ENCODE results near the gene PCBP4. TPM values are rescaled to one million over a fixed set of nuclear protein-coding genes. Genes with fewer than 3 reads are reported as not detected.

PCBP4 gene
- polyA plus RNA-seq, 1 donor (not counting 4 experiments of a cell fraction or from before 2014, with no cell fraction given) = 25.2 TPM

- no peaks in the 10 kb centered on the region for H4K20me1 ChIP-seq (ENCODE audit: control insufficient read depth, extremely low read depth, insufficient read depth, low read length)
- dilution Hi-C loops (cut with MboI; ENCODE audit: extremely low pct_ligation_motif_present, low sequenced_read_pairs) = no loop called here
- H3K9me1 ChIP-seq (ENCODE audit: control insufficient read depth, extremely low read depth, insufficient read depth, low read length) = no peaks in the 10 kb centered on the region
- peak within 1 kb of the TSS; percentile 97 for H3K4me2 ChIP-seq (ENCODE audit: control insufficient read depth, extremely low read depth, insufficient read depth, low read depth, low read length)
- peaks cover 46% of the 10 kb centered on the region for H3K4me1 ChIP-seq (ENCODE audit: control insufficient read depth, extremely low read depth, insufficient read depth, low read length)
- H3K79me2 ChIP-seq (ENCODE audit: control insufficient read depth, insufficient read depth, low read length) = peaks cover 4% of the 10 kb centered on the region
- FAIRE-seq = peak; percentile 17
- H3K4me3 ChIP-seq (ENCODE audit: control insufficient read depth in 2 of 3, extremely low read depth in 1 of 3, insufficient read depth in 2 of 3, low read depth in 1 of 3, low read length in 3 of 3) = peak within 1 kb of the TSS; percentile 68 to 94 (median 91)
- no peaks in the 10 kb centered on the region for H3K9me3 ChIP-seq (ENCODE audit: control insufficient read depth, low read depth, low read length)
- peak within 1 kb of the TSS; percentile 80 for H2AFZ ChIP-seq (ENCODE audit: control insufficient read depth, low read length)
- H3K9ac ChIP-seq (ENCODE audit: control insufficient read depth, extremely low read depth, insufficient read depth, low read length) = peak within 1 kb of the TSS; percentile 91
- TF ChIP-seq CTCF (optimal IDR thresholded peaks at IDR 0.05 in 1 of 3, IDR thresholded peaks at IDR 0.05 in 1 of 3, conservative IDR thresholded peaks at IDR 0.05 in 1 of 3; ENCODE audit: extremely low read depth in 1 of 3, insufficient read depth in 2 of 3, low read length in 3 of 3) (no peak), EZH2 (IDR thresholded peaks at IDR 0.05; ENCODE audit: low read length) (no peak)
- H3K36me3 ChIP-seq (ENCODE audit: control insufficient read depth in 2 of 2, extremely low read depth in 1 of 2, insufficient read depth in 2 of 2, low read length in 2 of 2) = no peaks in the 10 kb centered on the region
- DNase-seq (ENCODE audit: low read depth, low spot score) = peak; percentile 36
- peak within 1 kb of the TSS; percentile 78 for H3K27ac ChIP-seq (ENCODE audit: control insufficient read depth, insufficient read depth, low read length)
- H3K27me3 ChIP-seq (ENCODE audit: control insufficient read depth, extremely low read depth, insufficient read depth, low read length) = no peaks in the 10 kb centered on the region
Measured at GRCh38 chr3:51974963-51975851, 8.0 kb upstream of the PCBP4 start, which contains the start of gene ABHD14A. Gene ABHD14A (plus strand): TSS chr3:51975064. CDS start chr3:51975136, 72 bp downstream.

GRCh38 chr3:51974277-51974962 lies 7.2 kb upstream of the PCBP4 start:
- H4K20me1 ChIP-seq (ENCODE audit: control insufficient read depth, extremely low read depth, insufficient read depth, low read length) = no peaks in the 10 kb centered on the region
- peak overlapping the region; percentile 80 for H2AFZ ChIP-seq (ENCODE audit: control insufficient read depth, low read length)
- no peaks in the 10 kb centered on the region for H3K27me3 ChIP-seq (ENCODE audit: control insufficient read depth, extremely low read depth, insufficient read depth, low read length)
- FAIRE-seq (no peak), DNase-seq (ENCODE audit: low read depth, low spot score) (no peak)
- H3K4me3 ChIP-seq (ENCODE audit: control insufficient read depth in 2 of 3, extremely low read depth in 1 of 3, insufficient read depth in 2 of 3, low read depth in 1 of 3, low read length in 3 of 3) = peak overlapping the region; percentile 24 to 94 (median 31)
- peaks cover 4% of the 10 kb centered on the region for H3K79me2 ChIP-seq (ENCODE audit: control insufficient read depth, insufficient read depth, low read length)
- dilution Hi-C loops (cut with MboI; ENCODE audit: extremely low pct_ligation_motif_present, low sequenced_read_pairs) = no loop called here
- H3K36me3 ChIP-seq (ENCODE audit: control insufficient read depth in 2 of 2, extremely low read depth in 1 of 2, insufficient read depth in 2 of 2, low read length in 2 of 2) = no peaks in the 10 kb centered on the region
- peak overlapping the region; percentile 78 for H3K27ac ChIP-seq (ENCODE audit: control insufficient read depth, insufficient read depth, low read length)
- TF ChIP-seq CTCF (optimal IDR thresholded peaks at IDR 0.05 in 1 of 3, IDR thresholded peaks at IDR 0.05 in 1 of 3, conservative IDR thresholded peaks at IDR 0.05 in 1 of 3; ENCODE audit: extremely low read depth in 1 of 3, insufficient read depth in 2 of 3, low read length in 3 of 3) (peak in 1 of 3 experiments; percentile 7), EZH2 (IDR thresholded peaks at IDR 0.05; ENCODE audit: low read length) (no peak)
- peak overlapping the region; percentile 91 for H3K9ac ChIP-seq (ENCODE audit: control insufficient read depth, extremely low read depth, insufficient read depth, low read length)
- H3K4me2 ChIP-seq (ENCODE audit: control insufficient read depth, extremely low read depth, insufficient read depth, low read depth, low read length) = peak overlapping the region; percentile 97
- no peaks in the 10 kb centered on the region for H3K9me3 ChIP-seq (ENCODE audit: control insufficient read depth, low read depth, low read length)
- no peaks in the 10 kb centered on the region for H3K9me1 ChIP-seq (ENCODE audit: control insufficient read depth, extremely low read depth, insufficient read depth, low read length)
- peaks cover 46% of the 10 kb centered on the region for H3K4me1 ChIP-seq (ENCODE audit: control insufficient read depth, extremely low read depth, insufficient read depth, low read length)

Data from keratinocyte (primary cell).